Endothelial cell of umbilical vein (primary cell): ENCODE data around the gene GLT8D1. TPM values are rescaled to one million over a fixed set of nuclear protein-coding genes. Genes with fewer than 3 reads are reported as not detected.

Experiments used
- BruUV-seq: library from RNA; stranded (reverse); fragments of 400-500 nt; replicated peaks from 2 replicates; lab custom pipeline; 2021; lab: Mats Ljungman, UMichigan
- CTCF ChIA-PET: fragments of 300-600, 350-600 bp; sonication (Branson Sonifier 250); formaldehyde crosslinking; loops from one replicate; lab custom pipeline; 2021; ENCODE audit warnings: antibody characterized with exemption, inconsistent platforms; lab: Charles Lee
- POLR2A ChIA-PET: fragments of 300-600, 350-600 bp; sonication (Branson Sonifier 250); formaldehyde crosslinking; loops from one replicate; lab custom pipeline; 2021; ENCODE audit warnings: antibody characterized with exemption, inconsistent platforms; lab: Charles Lee
- DNase-seq: peaks from one replicate; pipeline ENCODE4 v3.0.0-alpha.2; 2011; ENCODE audit warnings: low read depth, low spot score
- FAIRE-seq: peaks from 2 replicates; lab custom pipeline; 2011; peaks lifted over from hg19 to GRCh38; lab: Jason Lieb, UNC
- H2AFZ ChIP-seq: 2 replicates; pipeline ENCODE4 v1.6.0; 2012; ENCODE audit warnings: low read depth, low read length, control low read depth, inconsistent platforms
- H3K27ac ChIP-seq: 2 replicates; pipeline ENCODE4 v1.5.1; 2011; ENCODE audit warnings: low read depth, mild to moderate bottlenecking, control low read depth, low read length, moderate library complexity; ENCODE audit not compliant: insufficient read depth
- H3K27me3 ChIP-seq, 2 experiments: 2 replicates each; pipeline versions ENCODE4 v1.6.0 to v1.6.1; 2011; ENCODE audit warnings: low read length in 2 of 2, mixed read lengths in 1 of 2; ENCODE audit not compliant: control insufficient read depth in 2 of 2, insufficient read depth in 2 of 2
- H3K36me3 ChIP-seq, 2 experiments: 2 replicates in 1 of 2; 3 replicates in 1 of 2; pipeline ENCODE4 v1.5.1; 2011; ENCODE audit warnings: low read length in 2 of 2, mild to moderate bottlenecking in 1 of 2, moderate library complexity in 1 of 2; ENCODE audit not compliant: control insufficient read depth in 2 of 2, insufficient read depth in 2 of 2; ENCODE audit errors: extremely low read depth in 1 of 2
- H3K4me1 ChIP-seq: 3 replicates; pipeline ENCODE4 v1.5.1; 2011; ENCODE audit warnings: mild to moderate bottlenecking, low read length; ENCODE audit not compliant: control insufficient read depth, insufficient read depth; ENCODE audit errors: extremely low read depth
- H3K4me2 ChIP-seq: 2 replicates; pipeline ENCODE4 v1.6.1; 2011; ENCODE audit warnings: low read length, control low read depth, mixed read lengths; ENCODE audit not compliant: insufficient read depth
- H3K4me3 ChIP-seq, 3 experiments: fragments of 200-600 bp in 1 of 3; sonication (generic), shearing (Covaris generic) in 1 of 3; replicated peaks in 1 of 3; 2 replicates each; pipeline ENCODE4 v1.5.1; 2011 to 2016; ENCODE audit warnings: control low read depth in 3 of 3, low read length in 3 of 3, mild to moderate bottlenecking in 2 of 3, inconsistent platforms in 1 of 3, low read depth in 1 of 3, moderate library complexity in 1 of 3; ENCODE audit not compliant: insufficient read depth in 1 of 3
- H3K79me2 ChIP-seq: 2 replicates; pipeline ENCODE4 v1.6.0; 2012; ENCODE audit warnings: low read length, inconsistent platforms; ENCODE audit not compliant: control insufficient read depth, insufficient read depth
- H3K9ac ChIP-seq: replicated peaks from 2 replicates; pipeline ENCODE3; 2011; ENCODE audit warnings: low read length, control low read depth; ENCODE audit not compliant: insufficient read depth; ENCODE audit errors: extremely low read depth
- H3K9me1 ChIP-seq: replicated peaks from 3 replicates; pipeline ENCODE4 v1.6.0; 2011; ENCODE audit warnings: mild to moderate bottlenecking, low read length; ENCODE audit not compliant: control insufficient read depth, insufficient read depth; ENCODE audit errors: extremely low read depth
- H3K9me3 ChIP-seq: replicated peaks from 2 replicates; pipeline ENCODE4 v1.5.1; 2012; ENCODE audit warnings: low read length, inconsistent platforms; ENCODE audit not compliant: control insufficient read depth, insufficient read depth
- H4K20me1 ChIP-seq: replicated peaks from 2 replicates; pipeline ENCODE3; 2011; ENCODE audit warnings: mild to moderate bottlenecking, low read length; ENCODE audit not compliant: control insufficient read depth, insufficient read depth; ENCODE audit errors: extremely low read depth
- CTCF ChIP-seq, 2 donors: IDR thresholded peaks; 1 replicate in 1 of 2; 2 replicates in 1 of 2; pipeline ENCODE4 v1.5.1; 2011; ENCODE audit warnings: low read length in 2 of 2, mild to moderate bottlenecking in 2 of 2, moderate library complexity in 2 of 2, control low read depth in 1 of 2, inconsistent platforms in 1 of 2, low read depth in 1 of 2; ENCODE audit not compliant: insufficient read depth in 1 of 2; ENCODE audit errors: extremely low read depth in 1 of 2
- EZH2 ChIP-seq: IDR thresholded peaks from 2 replicates; pipeline ENCODE4 v1.6.1; 2012; ENCODE audit warnings: borderline replicate concordance, low read depth, mild to moderate bottlenecking, moderate library complexity, low read length, inconsistent platforms; ENCODE audit not compliant: severe bottlenecking
- FOS ChIP-seq: IDR thresholded peaks from 2 replicates; pipeline ENCODE4 v1.6.1; 2011; ENCODE audit warnings: mild to moderate bottlenecking, low read length, moderate library complexity, borderline replicate concordance; ENCODE audit not compliant: insufficient read depth
- GATA2 ChIP-seq: IDR thresholded peaks from 2 replicates; pipeline ENCODE4 v1.7.0; 2011; ENCODE audit warnings: low read depth, mild to moderate bottlenecking, moderate library complexity, mixed read lengths, low read length; ENCODE audit not compliant: insufficient read length, insufficient read depth
- JUN ChIP-seq: IDR thresholded peaks from 2 replicates; pipeline ENCODE4 v1.6.1; 2011; ENCODE audit warnings: borderline replicate concordance, low read depth; ENCODE audit not compliant: insufficient read length, insufficient read depth
- MAX ChIP-seq: IDR thresholded peaks from 2 replicates; pipeline ENCODE4 v1.6.1; 2011; ENCODE audit not compliant: insufficient read depth, insufficient read length
- MYC ChIP-seq: IDR thresholded peaks from one replicate; pipeline ENCODE4 v1.6.1; 2011; ENCODE audit warnings: mild to moderate bottlenecking, low read depth, low read length
- POLR2A ChIP-seq: IDR thresholded peaks from 2 replicates; pipeline ENCODE4 v1.6.1; 2012; ENCODE audit warnings: low read depth, mild to moderate bottlenecking, control low read depth, low read length
- POLR2AphosphoS5 ChIP-seq: IDR thresholded peaks from 2 replicates; pipeline ENCODE4 v1.6.1; 2012; ENCODE audit warnings: low read depth, mild to moderate bottlenecking, control low read depth, low read length, moderate library complexity; ENCODE audit not compliant: insufficient read depth
- dilution Hi-C: fragments of 300-500 bp; cut with MboI; formaldehyde crosslinking; loops from one replicate; pipeline ENCODE4 v1.15.0; 2019; ENCODE audit warnings: low sequenced_read_pairs; ENCODE audit not compliant: extremely low pct_ligation_motif_present
- intact Hi-C: fragments of 100-400 bp; cut with micrococcal nuclease; formaldehyde crosslinking; loops from one replicate; pipeline ENCODE4 v1.10.0; 2022
- polyA plus RNA-seq, 4 experiments: library from polyadenylated mRNA; depleted of rRNA in 3 of 4; stranded (reverse) in 3 of 4; unstranded in 1 of 4; fragments of >200 nt; gene quantifications; 2 replicates each; pipeline versions ENCODE4 v1.2.1 to v1.2.3, GENCODE V29; 2011 to 2012; ENCODE audit warnings: missing spikeins in 1 of 4
- total RNA-seq: library from RNA; stranded (reverse); gene quantifications from 2 replicates; pipeline ENCODE4 v1.2.3, GENCODE V29; 2021

Gene GLT8D1
- total and polyA plus RNA-seq, 2 donors (not counting 3 experiments of a cell fraction or from before 2014, with no cell fraction given): 63.7 to 73.5 TPM

- DNase-seq (peak; percentile 61), FAIRE-seq (peak; percentile 4)
- Histone ChIP-seq H4K20me1 (peaks cover 2% of the 10 kb centered on the region), H3K27me3 (no peaks in the 10 kb centered on the region), H2AFZ (peak overlapping the region; percentile 67), H3K4me2 (peak overlapping the region; percentile 96), H3K9me3 (no peaks in the 10 kb centered on the region), H3K4me3 (peak overlapping the region; percentile 97 to 99 (median 99)), H3K4me1 (peaks cover 18% of the 10 kb centered on the region), H3K9ac (peak overlapping the region; percentile 98), H3K9me1 (no peaks in the 10 kb centered on the region), H3K27ac (peak overlapping the region; percentile 94), H3K36me3 (peaks cover 18 to 20% of the 10 kb centered on the region in 2 experiments), H3K79me2 (peaks cover 92% of the 10 kb centered on the region)
- CTCF ChIA-PET: no interaction called here
- intact Hi-C loops (loop anchor here (2.0 to 10.0 kb wide), 2 partner anchors 14 to 210 kb away; no protein-coding TSS in a partner anchor), dilution Hi-C loops (no loop called here)
- no TSS peak for BruUV-seq
- POLR2A ChIA-PET: no interaction called here
- no peak for TF ChIP-seq EZH2
- no peak for TF ChIP-seq POLR2AphosphoS5
- TF ChIP-seq JUN: no peak
- TF ChIP-seq MYC: no peak
- no peak for TF ChIP-seq POLR2A
- TF ChIP-seq GATA2: no peak
- TF ChIP-seq FOS: no peak
- TF ChIP-seq MAX: no peak
- TF ChIP-seq CTCF (IDR thresholded peaks at IDR 0.05; ENCODE audit: extremely low read depth in 1 of 2, insufficient read depth in 1 of 2, low read depth in 1 of 2, low read length in 2 of 2): no peak
Observed at GRCh38 chr3:52685285-52685708, 20.3 kb downstream of the GLT8D1 start.
